Right lobe of liver (tissue), 6 donors: Measurements from ENCODE around the gene BRSK2. TPM values are rescaled to one million over a fixed set of nuclear protein-coding genes. Genes with fewer than 3 reads are reported as not detected.

Experiments used
- ATAC-seq, 4 donors: fragments of 200-7000 bp; cut with Tn5 transposase; one replicate each; pipeline ENCODE4 v1.9.1; 2020; ENCODE audit warnings: mild to moderate bottlenecking in 4 of 4, moderate library complexity in 4 of 4
- DNase-seq, 3 donors: peaks; one replicate each; pipeline ENCODE4 v3.0.0-alpha.2; 2020
- H3K27ac ChIP-seq, 3 donors: fragments of 200-600 bp; one replicate each; pipeline ENCODE4 v1.8.0; 2022
- H3K27me3 ChIP-seq, 2 donors: fragments of 200-600 bp; one replicate each; pipeline ENCODE4 v1.8.0; 2022
- H3K36me3 ChIP-seq, 4 donors: fragments of 200-600 bp; sonication (generic) in 1 of 4; one replicate each; pipeline versions ENCODE4 v1.5.1 to v1.8.0; 2017 to 2022; ENCODE audit warnings: control low read depth in 1 of 4
- H3K4me1 ChIP-seq, 4 donors: fragments of 200-600 bp; sonication (generic) in 1 of 4; one replicate each; pipeline versions ENCODE4 v1.5.1 to v1.8.0; 2017 to 2022; ENCODE audit warnings: control low read depth in 1 of 4
- H3K4me3 ChIP-seq, 3 donors: fragments of 200-600 bp; one replicate each; pipeline ENCODE4 v1.8.0; 2022
- H3K9me3 ChIP-seq, 4 donors: fragments of 200-600 bp; sonication (generic) in 1 of 4; one replicate each; pipeline versions ENCODE4 v1.5.1 to v1.8.0; 2017 to 2022; ENCODE audit warnings: control low read depth in 1 of 4
- CTCF ChIP-seq, 4 donors: fragments of 200-600 bp in 3 of 4; fragments of 450-650 bp in 1 of 4; IDR thresholded peaks; one replicate each; pipeline versions ENCODE4 v1.5.1 to v1.8.0; 2016 to 2022; ENCODE audit warnings: antibody characterized with exemption in 4 of 4, mild to moderate bottlenecking in 2 of 4
- POLR2A ChIP-seq: fragments of 450-650 bp; IDR thresholded peaks from one replicate; pipeline ENCODE4 v1.6.1; 2017; ENCODE audit warnings: antibody characterized with exemption, mild to moderate bottlenecking
- WGBS: methylation state at CpG from one replicate; pipeline ENCODE4 v1.1.6; 2018; ENCODE audit warnings: low coverage, low lambda C conversion rate; ENCODE audit not compliant: insufficient coverage; ENCODE audit errors: missing lambda C conversion rate; 5-methylcytosine and 5-hydroxymethylcytosine counted together
- intact Hi-C, 2 donors: fragments of 100-400 bp; cut with DNase I; formaldehyde crosslinking; loops; one replicate each; pipeline versions ENCODE4 v1.11.2 to v1.14.1; 2022
- total RNA-seq, 6 experiments: library from RNA; depleted of rRNA in 2 of 6; stranded (reverse); fragments of >200 nt in 2 of 6; fragmentation: NEBNext Ultra II Directional in 3 of 6; extraction: Animal tissue kit (Norgen Biotek cat#: 25700) in 3 of 6; gene quantifications; one replicate each; pipeline versions ENCODE4 v1.1.0 to v1.2.4, GENCODE V29; 2016 to 2023
- donor health status: DM: no; HTN: yes; CAD: no.
- donor health status: DM: no; HTN: no; CAD: no.
- donor health status: DM: no; HTN: no; CAD: no.
- donor health status: DM: no; HTN: yes; CAD: no.
- donor health status: DM: no; HTN: yes; CAD: no.

The BRSK2 gene
- total RNA-seq, 6 experiments from 2014 or later = 0.12 to 0.49 TPM; not detected in 4

GRCh38 chr11:1450949-1451710 lies 61.4 kb downstream of the BRSK2 start:
- no CpG with 5 or more reads among the region's 22 CpGs for WGBS
- Histone ChIP-seq H3K9me3 (no peaks in the 10 kb centered on the region), H3K36me3 (no peaks in the 10 kb centered on the region), H3K27me3 (no peaks in the 10 kb centered on the region), H3K27ac (no peak overlapping the region), H3K4me1 (no peaks in the 10 kb centered on the region), H3K4me3 (no peak overlapping the region)
- ATAC-seq = no peak
- DNase-seq = no peak
- TF ChIP-seq CTCF (IDR thresholded peaks at IDR 0.05) (no peak), POLR2A (no peak)
- intact Hi-C loops = loop anchor here in 1 of 2 donors (10.0 kb wide), 1 partner anchor 124 kb away; the partner anchor contains the start of gene DUSP8

- Histone ChIP-seq H3K4me3 (no peak overlapping the region), H3K4me1 (no peaks in the 10 kb centered on the region), H3K27ac (no peak overlapping the region), H3K9me3 (no peaks in the 10 kb centered on the region), H3K36me3 (no peaks in the 10 kb centered on the region), H3K27me3 (no peaks in the 10 kb centered on the region)
- intact Hi-C loops = loop anchor here in 1 of 2 donors (10.0 kb wide), 1 partner anchor 123 kb away; the partner anchor contains the start of gene DUSP8
- ATAC-seq (no peak), DNase-seq (no peak)
- 40% methylated on average over 1 of the region's 27 CpGs for WGBS
- TF ChIP-seq CTCF (IDR thresholded peaks at IDR 0.05) (no peak), POLR2A (no peak)
These were observed 62.2 kb downstream of the BRSK2 start for GRCh38 chr11:1451781-1452470.

GRCh38 chr11:1452744-1453143 lies 63.0 kb downstream of the BRSK2 start:
- ATAC-seq = no peak
- no peak overlapping the region for H3K27ac ChIP-seq
- intact Hi-C loops = loop anchor here in 1 of 2 donors (10.0 kb wide), 1 partner anchor 122 kb away; the partner anchor contains the start of gene DUSP8
- no peaks in the 10 kb centered on the region for H3K36me3 ChIP-seq
- H3K4me3 ChIP-seq = no peak overlapping the region
- H3K9me3 ChIP-seq = no peaks in the 10 kb centered on the region
- no peak for TF ChIP-seq CTCF (IDR thresholded peaks at IDR 0.05)
- TF ChIP-seq POLR2A = no peak
- H3K27me3 ChIP-seq = no peaks in the 10 kb centered on the region
- no peak for DNase-seq
- H3K4me1 ChIP-seq = no peaks in the 10 kb centered on the region
- no CpG with 5 or more reads among the region's 13 CpGs for WGBS

- Histone ChIP-seq H3K4me1 (no peaks in the 10 kb centered on the region), H3K4me3 (no peak overlapping the region), H3K27me3 (no peaks in the 10 kb centered on the region), H3K9me3 (no peaks in the 10 kb centered on the region), H3K36me3 (no peaks in the 10 kb centered on the region), H3K27ac (no peak overlapping the region)
- no peak for TF ChIP-seq POLR2A
- TF ChIP-seq CTCF (IDR thresholded peaks at IDR 0.05) = peak; percentile 16 to 53 (median 36)
- ATAC-seq (peak; percentile 35 to 70 (median 56)), DNase-seq (no peak)
- intact Hi-C loops = loop anchor here in 1 of 2 donors (10.0 kb wide), 1 partner anchor 121 kb away; the partner anchor contains the start of gene DUSP8
- 80% methylated on average over 1 of the region's 17 CpGs for WGBS
These were observed 63.9 kb downstream of the BRSK2 start for GRCh38 chr11:1453611-1454034.
